ENCODE data around the gene TBC1D19.
"Not testable (repeated sequence)": the region's sequence is repeated elsewhere in the genome, so short reads cannot be mapped to it uniquely, and the experiment has no call there.

The TBC1D19 gene, protein sequence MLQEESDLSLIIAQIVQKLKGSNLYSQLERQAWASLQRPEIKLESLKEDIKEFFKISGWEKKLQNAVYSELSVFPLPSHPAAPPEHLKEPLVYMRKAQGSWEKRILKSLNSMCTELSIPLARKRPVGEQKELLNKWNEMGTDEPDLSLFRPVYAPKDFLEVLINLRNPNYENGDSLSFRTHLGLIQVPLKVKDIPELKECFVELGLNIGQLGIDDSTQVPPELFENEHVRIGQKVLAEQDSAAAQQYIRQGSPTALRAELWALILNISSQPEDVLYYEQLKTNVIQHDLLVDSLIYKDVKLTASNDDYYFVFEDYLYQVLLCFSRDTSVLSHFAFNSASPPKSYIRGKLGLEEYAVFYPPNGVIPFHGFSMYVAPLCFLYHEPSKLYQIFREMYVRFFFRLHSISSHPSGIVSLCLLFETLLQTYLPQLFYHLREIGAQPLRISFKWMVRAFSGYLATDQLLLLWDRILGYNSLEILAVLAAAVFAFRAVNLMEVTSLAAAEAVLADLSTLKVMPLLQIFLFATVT

DNA sequence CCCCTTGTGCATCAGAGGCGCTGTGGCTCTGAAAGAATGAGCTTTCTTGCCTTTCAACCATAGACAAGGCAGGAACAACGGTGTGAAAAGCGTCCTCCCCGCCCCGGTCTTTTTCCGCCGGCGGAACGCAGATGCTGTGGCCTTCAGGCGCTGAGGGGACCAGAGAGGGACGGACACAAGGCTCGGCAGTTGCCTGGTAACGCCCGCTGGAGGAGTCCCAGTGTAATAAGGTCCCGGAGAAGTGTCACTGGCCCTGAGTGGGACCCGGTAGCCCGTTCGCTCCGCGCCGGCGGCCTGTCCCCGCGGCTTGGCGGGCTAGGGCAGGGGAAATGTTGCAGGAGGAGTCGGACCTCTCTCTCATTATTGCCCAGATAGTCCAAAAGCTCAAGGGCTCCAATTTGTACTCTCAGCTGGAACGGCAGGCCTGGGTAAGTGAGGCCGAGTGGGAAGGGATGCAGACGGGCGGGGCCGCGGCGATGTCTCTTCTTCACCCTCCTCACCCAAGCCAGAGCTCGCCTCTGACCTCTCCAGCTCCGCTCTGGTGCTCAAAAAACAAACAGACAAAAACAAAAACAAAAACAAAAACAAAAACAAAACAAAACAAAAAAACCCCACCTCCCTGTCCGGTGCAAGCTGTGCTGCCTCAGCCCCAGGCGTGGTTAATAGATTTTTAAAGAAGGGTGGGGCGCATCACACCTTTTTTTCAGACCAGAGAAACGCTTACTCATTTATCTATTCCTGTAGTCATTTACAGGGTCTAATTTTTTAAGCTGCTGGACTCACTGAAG, at the start of gene TBC1D19:
Gene TBC1D19 (plus strand): TSS at position 220 of the 788 bp plus-strand sequence. CDS start 110 bp downstream, at position 330.
- TF ChIP-seq, protein P1, sequence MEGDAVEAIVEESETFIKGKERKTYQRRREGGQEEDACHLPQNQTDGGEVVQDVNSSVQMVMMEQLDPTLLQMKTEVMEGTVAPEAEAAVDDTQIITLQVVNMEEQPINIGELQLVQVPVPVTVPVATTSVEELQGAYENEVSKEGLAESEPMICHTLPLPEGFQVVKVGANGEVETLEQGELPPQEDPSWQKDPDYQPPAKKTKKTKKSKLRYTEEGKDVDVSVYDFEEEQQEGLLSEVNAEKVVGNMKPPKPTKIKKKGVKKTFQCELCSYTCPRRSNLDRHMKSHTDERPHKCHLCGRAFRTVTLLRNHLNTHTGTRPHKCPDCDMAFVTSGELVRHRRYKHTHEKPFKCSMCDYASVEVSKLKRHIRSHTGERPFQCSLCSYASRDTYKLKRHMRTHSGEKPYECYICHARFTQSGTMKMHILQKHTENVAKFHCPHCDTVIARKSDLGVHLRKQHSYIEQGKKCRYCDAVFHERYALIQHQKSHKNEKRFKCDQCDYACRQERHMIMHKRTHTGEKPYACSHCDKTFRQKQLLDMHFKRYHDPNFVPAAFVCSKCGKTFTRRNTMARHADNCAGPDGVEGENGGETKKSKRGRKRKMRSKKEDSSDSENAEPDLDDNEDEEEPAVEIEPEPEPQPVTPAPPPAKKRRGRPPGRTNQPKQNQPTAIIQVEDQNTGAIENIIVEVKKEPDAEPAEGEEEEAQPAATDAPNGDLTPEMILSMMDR (IDR thresholded peaks at IDR 0.05; ENCODE audit: insufficient read depth, low read length, poor library complexity, severe bottlenecking) = no peak
- Histone ChIP-seq H3K36me3 (ENCODE audit: control insufficient read depth, insufficient read depth, low read length) (no peaks in the 10 kb centered on the region), H3K4me3 (replicated peaks; ENCODE audit: low read depth, low read length) (peak within 1 kb of the TSS; percentile 75), H3K27me3 (replicated peaks; ENCODE audit: control insufficient read depth, insufficient read depth, low read length) (no peaks in the 10 kb centered on the region)
- DNase-seq (ENCODE audit: extremely low read depth, insufficient read length) = peak; percentile 90

DNA sequence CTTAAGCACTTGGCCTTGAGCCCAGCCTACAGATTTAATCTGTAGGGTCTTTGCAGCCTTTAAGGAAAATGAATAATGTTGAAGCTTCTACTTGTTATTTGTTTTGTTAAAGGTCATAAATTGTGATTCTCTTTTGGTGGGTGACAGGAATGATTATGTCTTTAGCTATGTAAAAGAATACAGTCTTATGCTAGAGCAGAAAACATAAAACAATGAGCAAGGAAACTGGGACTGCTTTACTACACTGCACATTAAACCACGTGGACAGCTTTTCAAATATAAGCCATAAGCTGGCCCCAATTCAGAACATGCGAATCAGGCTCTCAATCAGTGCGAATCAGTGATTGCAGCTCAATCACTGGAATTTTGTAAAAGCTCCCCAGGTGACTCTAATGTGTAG, 40.9 kb upstream of the TBC1D19 start:
- no peaks in the 10 kb centered on the region for H3K27me3 ChIP-seq (replicated peaks; ENCODE audit: control insufficient read depth, insufficient read depth, low read length)
- no peak overlapping the region for H3K4me3 ChIP-seq (replicated peaks; ENCODE audit: low read depth, low read length)
- TF ChIP-seq, protein P1 (IDR thresholded peaks at IDR 0.05; ENCODE audit: insufficient read depth, low read length, poor library complexity, severe bottlenecking) = no peak
- no peak for DNase-seq (ENCODE audit: extremely low read depth, insufficient read length)
- H3K36me3 ChIP-seq (ENCODE audit: control insufficient read depth, insufficient read depth, low read length) = no peaks in the 10 kb centered on the region

DNA sequence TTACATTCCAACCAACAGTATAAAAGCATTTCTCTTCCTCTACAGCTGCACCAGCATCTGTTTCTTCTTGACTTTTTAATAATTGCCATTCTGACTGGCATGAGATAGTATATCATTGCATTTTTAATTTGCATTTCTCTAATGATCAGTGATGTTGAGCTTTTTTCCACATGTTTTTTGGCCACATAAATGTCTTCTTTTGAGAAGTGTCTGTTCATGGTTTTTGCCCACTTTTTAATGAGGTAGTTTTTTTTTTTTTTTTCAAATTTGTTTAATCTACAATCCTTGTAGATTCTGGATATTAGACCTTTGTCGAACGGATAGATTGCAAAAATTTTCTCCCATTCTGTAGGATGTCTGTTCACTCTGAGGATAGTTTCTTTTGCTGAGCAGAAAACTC, 39.5 kb upstream of the TBC1D19 start:
- TF ChIP-seq, protein P1 (IDR thresholded peaks at IDR 0.05; ENCODE audit: insufficient read depth, low read length, poor library complexity, severe bottlenecking) = no peak
- DNase-seq (ENCODE audit: extremely low read depth, insufficient read length) = no peak
- no peaks in the 10 kb centered on the region for H3K36me3 ChIP-seq (ENCODE audit: control insufficient read depth, insufficient read depth, low read length)
- H3K27me3 ChIP-seq (replicated peaks; ENCODE audit: control insufficient read depth, insufficient read depth, low read length) = no peaks in the 10 kb centered on the region
- H3K4me3 ChIP-seq (replicated peaks; ENCODE audit: low read depth, low read length) = no peak overlapping the region

DNA sequence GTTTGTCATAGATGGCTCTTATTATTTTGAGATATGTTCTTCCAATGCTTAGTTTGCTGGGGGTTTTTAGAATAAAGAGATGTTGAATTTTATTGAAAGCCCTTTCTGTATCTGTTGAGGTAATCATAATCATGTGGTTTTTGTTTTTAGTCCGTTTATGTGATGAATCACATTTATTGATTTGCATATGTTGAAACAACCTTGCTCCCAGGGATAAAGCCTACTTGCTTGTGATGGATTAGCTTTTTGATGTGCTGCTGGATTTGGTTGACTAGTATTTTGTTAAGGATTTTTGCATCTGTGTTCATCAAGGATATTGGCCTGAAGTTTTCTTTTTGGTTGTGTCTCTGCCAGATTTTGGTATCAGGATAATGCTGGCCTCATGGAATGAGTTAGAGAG, 35.5 kb upstream of the TBC1D19 start:
- DNase-seq (ENCODE audit: extremely low read depth, insufficient read length); H3K27me3 ChIP-seq (replicated peaks; ENCODE audit: control insufficient read depth, insufficient read depth, low read length); H3K36me3 ChIP-seq (ENCODE audit: control insufficient read depth, insufficient read depth, low read length); H3K4me3 ChIP-seq (replicated peaks; ENCODE audit: low read depth, low read length): not testable (repeated sequence)

DNA sequence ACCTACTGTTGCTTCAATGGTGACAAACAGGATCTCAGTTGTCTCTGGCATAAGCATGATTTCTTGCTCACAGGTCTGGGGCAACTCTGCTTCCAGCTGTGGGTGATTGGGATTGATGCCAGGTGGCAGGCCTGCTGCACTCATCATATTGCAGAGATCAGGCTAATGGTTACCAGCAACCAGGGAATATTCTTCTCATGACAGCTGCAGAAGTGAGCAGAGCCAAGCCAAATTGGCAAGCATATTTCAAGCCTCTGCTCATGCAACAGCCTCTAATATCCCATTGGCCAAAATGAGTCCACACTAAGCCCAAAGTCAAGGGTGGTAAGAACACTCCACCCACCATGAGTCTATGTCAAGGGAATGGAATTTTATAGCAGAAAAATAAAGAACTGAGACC, 26.7 kb upstream of the TBC1D19 start:
- Histone ChIP-seq H3K36me3 (ENCODE audit: control insufficient read depth, insufficient read depth, low read length) (no peaks in the 10 kb centered on the region), H3K27me3 (replicated peaks; ENCODE audit: control insufficient read depth, insufficient read depth, low read length) (no peaks in the 10 kb centered on the region), H3K4me3 (replicated peaks; ENCODE audit: low read depth, low read length) (no peak overlapping the region)
- no peak for DNase-seq (ENCODE audit: extremely low read depth, insufficient read length)
- TF ChIP-seq, protein P1 (IDR thresholded peaks at IDR 0.05; ENCODE audit: insufficient read depth, low read length, poor library complexity, severe bottlenecking) = no peak
